ENCODE measurements around the gene DCAF11. TPM values are rescaled to one million over a fixed set of nuclear protein-coding genes. Genes with fewer than 3 reads are reported as not detected.

The DCAF11 gene
- total and polyA plus RNA-seq, 2 of the 13 experiments (the other 11 are each of a cell fraction or from before 2014, with no cell fraction given), result 150 to 257 TPM

GRCh38 chr14:24098927-24099813, 15.4 kb upstream of the DCAF11 start (continued):
- TF ChIP-seq SNAPC4 (CRISPR knock-in tag; IDR thresholded peaks at IDR 0.05), result peak; percentile 50; the same call in 1 of the 2 replicates
- peak; percentile 44 for TF ChIP-seq POLR2AphosphoS5 (IDR thresholded peaks at IDR 0.05; ENCODE audit: low read depth, low read length)
- TF ChIP-seq ZBTB7B (CRISPR knock-in tag; IDR thresholded peaks at IDR 0.05), result no peak
- TF ChIP-seq SALL1 (CRISPR knock-in tag; IDR thresholded peaks at IDR 0.05), result no peak
- peak; percentile 63 for TF ChIP-seq PAF1 (CRISPR knock-in tag; IDR thresholded peaks at IDR 0.05)
- 0 out of 2 replicates have a peak, but pooled peaks have one; percentile 39 for TF ChIP-seq KDM5B (CRISPR knock-in tag; IDR thresholded peaks at IDR 0.05; ENCODE audit: borderline replicate concordance)
- TF ChIP-seq GABPB1 (CRISPR knock-in tag; IDR thresholded peaks at IDR 0.05), result peak; percentile 47; the same call in 1 of the 2 replicates
- TF ChIP-seq ZNF768 (CRISPR knock-in tag; IDR thresholded peaks at IDR 0.05), result peak; percentile 35; the same call in 1 of the 2 replicates
- TF ChIP-seq, protein P1, sequence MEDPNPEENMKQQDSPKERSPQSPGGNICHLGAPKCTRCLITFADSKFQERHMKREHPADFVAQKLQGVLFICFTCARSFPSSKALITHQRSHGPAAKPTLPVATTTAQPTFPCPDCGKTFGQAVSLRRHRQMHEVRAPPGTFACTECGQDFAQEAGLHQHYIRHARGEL (CRISPR knock-in tag; IDR thresholded peaks at IDR 0.05), result peak; percentile 72; the same call in 1 of the 2 replicates
- TF ChIP-seq CENPT (CRISPR knock-in tag; IDR thresholded peaks at IDR 0.05; ENCODE audit: low read depth), result no peak
- TF ChIP-seq, protein P2, sequence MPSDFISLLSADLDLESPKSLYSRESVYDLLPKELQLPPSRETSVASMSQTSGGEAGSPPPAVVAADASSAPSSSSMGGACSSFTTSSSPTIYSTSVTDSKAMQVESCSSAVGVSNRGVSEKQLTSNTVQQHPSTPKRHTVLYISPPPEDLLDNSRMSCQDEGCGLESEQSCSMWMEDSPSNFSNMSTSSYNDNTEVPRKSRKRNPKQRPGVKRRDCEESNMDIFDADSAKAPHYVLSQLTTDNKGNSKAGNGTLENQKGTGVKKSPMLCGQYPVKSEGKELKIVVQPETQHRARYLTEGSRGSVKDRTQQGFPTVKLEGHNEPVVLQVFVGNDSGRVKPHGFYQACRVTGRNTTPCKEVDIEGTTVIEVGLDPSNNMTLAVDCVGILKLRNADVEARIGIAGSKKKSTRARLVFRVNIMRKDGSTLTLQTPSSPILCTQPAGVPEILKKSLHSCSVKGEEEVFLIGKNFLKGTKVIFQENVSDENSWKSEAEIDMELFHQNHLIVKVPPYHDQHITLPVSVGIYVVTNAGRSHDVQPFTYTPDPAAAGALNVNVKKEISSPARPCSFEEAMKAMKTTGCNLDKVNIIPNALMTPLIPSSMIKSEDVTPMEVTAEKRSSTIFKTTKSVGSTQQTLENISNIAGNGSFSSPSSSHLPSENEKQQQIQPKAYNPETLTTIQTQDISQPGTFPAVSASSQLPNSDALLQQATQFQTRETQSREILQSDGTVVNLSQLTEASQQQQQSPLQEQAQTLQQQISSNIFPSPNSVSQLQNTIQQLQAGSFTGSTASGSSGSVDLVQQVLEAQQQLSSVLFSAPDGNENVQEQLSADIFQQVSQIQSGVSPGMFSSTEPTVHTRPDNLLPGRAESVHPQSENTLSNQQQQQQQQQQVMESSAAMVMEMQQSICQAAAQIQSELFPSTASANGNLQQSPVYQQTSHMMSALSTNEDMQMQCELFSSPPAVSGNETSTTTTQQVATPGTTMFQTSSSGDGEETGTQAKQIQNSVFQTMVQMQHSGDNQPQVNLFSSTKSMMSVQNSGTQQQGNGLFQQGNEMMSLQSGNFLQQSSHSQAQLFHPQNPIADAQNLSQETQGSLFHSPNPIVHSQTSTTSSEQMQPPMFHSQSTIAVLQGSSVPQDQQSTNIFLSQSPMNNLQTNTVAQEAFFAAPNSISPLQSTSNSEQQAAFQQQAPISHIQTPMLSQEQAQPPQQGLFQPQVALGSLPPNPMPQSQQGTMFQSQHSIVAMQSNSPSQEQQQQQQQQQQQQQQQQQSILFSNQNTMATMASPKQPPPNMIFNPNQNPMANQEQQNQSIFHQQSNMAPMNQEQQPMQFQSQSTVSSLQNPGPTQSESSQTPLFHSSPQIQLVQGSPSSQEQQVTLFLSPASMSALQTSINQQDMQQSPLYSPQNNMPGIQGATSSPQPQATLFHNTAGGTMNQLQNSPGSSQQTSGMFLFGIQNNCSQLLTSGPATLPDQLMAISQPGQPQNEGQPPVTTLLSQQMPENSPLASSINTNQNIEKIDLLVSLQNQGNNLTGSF (CRISPR knock-in tag; IDR thresholded peaks at IDR 0.05), result 0 out of 2 replicates have a peak, but pooled peaks have one; percentile 43
- TF ChIP-seq, protein P3, sequence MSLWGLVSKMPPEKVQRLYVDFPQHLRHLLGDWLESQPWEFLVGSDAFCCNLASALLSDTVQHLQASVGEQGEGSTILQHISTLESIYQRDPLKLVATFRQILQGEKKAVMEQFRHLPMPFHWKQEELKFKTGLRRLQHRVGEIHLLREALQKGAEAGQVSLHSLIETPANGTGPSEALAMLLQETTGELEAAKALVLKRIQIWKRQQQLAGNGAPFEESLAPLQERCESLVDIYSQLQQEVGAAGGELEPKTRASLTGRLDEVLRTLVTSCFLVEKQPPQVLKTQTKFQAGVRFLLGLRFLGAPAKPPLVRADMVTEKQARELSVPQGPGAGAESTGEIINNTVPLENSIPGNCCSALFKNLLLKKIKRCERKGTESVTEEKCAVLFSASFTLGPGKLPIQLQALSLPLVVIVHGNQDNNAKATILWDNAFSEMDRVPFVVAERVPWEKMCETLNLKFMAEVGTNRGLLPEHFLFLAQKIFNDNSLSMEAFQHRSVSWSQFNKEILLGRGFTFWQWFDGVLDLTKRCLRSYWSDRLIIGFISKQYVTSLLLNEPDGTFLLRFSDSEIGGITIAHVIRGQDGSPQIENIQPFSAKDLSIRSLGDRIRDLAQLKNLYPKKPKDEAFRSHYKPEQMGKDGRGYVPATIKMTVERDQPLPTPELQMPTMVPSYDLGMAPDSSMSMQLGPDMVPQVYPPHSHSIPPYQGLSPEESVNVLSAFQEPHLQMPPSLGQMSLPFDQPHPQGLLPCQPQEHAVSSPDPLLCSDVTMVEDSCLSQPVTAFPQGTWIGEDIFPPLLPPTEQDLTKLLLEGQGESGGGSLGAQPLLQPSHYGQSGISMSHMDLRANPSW (CRISPR knock-in tag; IDR thresholded peaks at IDR 0.05; ENCODE audit: borderline replicate concordance), result no peak
- TF ChIP-seq POLR2G (IDR thresholded peaks at IDR 0.05; ENCODE audit: low read depth, low read length), result peak; percentile 63
- TF ChIP-seq, protein P4, sequence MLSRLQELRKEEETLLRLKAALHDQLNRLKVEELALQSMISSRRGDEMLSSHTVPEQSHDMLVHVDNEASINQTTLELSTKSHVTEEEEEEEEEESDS (CRISPR knock-in tag; IDR thresholded peaks at IDR 0.05; ENCODE audit: borderline replicate concordance), result 0 out of 2 replicates have a peak, but pooled peaks have one; percentile 40
